Hematopoietic multipotent progenitor cell treated with erythropoietin and hydrocortisone succinate and interleukin-3 and kit ligand, for 17 days (in vitro differentiated cells): ENCODE measurements around the gene RASSF7.
A peak's percentile ranks its signal among the peaks of the same experiment; 100 is the strongest.
"Not testable (repeated sequence)": the region's sequence is repeated elsewhere in the genome, so short reads cannot be mapped to it uniquely, and the experiment has no call there.

Experiments
- DNase-seq: peaks from one replicate; pipeline ENCODE4 v3.0.0-alpha.2; 2015; ENCODE audit warnings: low spot score

Gene RASSF7, protein sequence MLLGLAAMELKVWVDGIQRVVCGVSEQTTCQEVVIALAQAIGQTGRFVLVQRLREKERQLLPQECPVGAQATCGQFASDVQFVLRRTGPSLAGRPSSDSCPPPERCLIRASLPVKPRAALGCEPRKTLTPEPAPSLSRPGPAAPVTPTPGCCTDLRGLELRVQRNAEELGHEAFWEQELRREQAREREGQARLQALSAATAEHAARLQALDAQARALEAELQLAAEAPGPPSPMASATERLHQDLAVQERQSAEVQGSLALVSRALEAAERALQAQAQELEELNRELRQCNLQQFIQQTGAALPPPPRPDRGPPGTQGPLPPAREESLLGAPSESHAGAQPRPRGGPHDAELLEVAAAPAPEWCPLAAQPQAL

DNA sequence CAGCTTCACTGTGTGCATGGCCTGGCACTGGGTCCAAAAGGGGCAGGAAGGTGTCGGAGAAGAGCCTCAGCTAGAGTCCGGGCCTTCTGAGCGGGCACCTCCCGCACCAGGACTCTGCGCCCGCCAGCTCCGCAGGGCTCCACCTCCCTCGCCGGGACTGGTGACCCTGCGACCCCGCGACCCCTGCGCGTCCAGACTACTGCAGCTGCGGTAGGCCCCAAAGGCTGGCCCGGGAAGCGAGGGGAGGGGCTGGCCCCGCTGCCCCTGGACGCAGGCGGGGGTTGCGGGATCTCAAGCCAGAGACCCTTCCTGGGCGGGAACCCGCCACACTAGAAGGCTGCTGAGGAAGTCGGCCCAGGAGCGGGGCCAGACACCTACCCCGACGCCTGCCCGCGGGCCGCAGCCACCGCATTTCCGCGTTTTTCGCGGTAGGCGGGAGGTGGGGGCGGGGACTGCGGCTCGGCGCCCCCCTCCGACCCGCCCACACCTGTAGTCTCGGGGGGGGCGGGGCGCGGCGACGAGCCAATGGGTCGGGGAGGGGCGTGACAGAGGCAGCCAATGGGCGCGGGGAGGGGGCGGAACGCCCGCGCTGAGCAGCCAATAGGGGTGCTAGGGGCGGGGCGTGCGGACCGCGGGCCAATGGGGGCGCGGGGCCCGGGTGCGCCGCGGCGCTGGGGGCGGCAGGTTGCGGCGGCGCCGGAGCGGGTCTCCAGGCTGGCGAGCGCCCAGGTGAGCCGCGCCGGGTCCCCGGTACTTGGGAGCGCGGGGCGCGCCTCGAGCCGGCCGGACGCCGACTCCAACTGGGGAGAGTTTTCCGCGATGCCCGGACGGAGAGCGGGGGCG, at the start of gene RASSF7, which contains the start of gene LMNTD2:
Gene RASSF7 (plus strand): TSS at position 666 of the 843 bp plus-strand sequence. CDS start 799 bp downstream, outside the sequence.
Gene LMNTD2 (minus strand): TSS at position 434 of the 843 bp plus-strand sequence. CDS start 22 bp downstream, at position 412.
- DNase-seq, result peak; percentile 88

DNA sequence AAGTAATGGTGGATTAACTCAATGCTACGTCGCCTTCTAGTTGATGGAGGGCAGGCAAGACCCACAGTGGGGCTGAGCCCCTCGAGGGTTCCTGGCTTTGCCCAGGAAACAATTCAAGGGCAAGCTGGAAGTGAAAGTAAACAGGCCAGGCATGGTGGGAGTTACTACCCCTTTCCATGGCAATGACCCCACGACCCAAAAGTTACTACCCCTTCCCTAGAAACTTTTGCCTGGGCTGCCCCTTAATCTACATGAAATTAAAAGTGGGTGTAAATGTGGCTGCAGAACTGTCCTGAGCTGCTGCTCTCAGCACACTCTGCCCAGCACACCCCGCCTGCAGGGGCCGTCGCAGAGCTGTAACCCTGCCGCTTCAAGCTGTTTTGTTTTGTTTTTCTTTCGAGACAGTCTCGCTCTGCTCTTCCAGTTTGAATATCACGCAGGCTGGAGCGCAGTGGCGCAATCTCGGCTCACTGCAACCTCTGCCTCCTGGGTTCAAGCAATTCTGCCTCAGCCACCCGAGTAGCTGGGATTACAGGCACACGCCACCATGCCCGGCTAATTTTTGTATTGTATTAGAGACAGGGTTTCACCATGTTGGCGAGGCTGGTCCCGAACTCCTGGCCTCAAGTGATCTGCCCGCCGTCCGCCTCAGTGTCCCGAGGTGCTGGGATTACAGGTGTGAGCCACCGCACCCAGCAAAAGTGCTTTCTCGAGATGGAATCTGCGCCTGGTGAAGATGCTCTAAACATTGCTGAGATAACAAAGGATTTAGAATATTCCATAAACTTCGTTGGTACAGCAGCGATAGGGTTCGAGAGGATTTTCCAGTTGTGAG, 47.8 kb upstream of the RASSF7 start:
- DNase-seq, result no peak

DNA sequence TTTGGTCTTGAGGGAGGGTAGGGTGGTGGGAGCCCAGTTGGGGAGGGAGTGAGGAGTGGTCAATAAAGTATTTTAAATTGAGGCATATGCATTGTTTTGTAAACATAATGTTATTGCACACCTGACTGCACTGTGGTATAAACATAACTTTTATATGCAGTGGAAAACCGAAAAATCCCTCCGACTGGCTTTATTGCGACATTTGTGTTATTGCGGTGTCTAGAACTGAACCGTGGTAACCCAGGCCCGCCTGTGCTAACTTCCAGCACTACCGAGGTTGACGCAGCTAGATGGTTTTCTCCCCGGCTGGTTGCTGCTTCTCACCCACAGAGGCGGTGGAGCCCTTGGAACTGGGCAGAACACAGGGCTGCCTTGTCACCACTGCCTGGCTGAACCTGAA, 46.2 kb upstream of the RASSF7 start:
- no peak for DNase-seq

DNA sequence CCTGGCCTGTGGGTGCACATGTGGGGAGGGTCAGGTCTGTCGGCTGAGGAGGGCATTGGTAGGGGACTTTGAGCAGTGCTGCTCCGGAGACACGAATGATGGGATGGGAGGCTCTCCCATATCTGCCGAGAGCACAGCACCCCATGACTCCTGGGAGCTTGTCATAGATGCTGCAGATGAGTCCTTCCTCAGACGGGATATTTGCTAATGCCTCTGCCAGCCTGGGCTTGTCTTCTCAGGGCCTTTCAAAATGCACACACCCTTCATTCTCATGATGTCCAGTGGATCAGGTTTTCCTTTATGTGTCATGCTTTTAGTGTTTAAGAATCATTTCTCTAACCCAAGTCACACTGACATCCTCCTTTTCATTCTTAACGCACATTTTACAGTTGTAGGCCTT, 45.6 kb upstream of the RASSF7 start:
- no peak for DNase-seq

DNA sequence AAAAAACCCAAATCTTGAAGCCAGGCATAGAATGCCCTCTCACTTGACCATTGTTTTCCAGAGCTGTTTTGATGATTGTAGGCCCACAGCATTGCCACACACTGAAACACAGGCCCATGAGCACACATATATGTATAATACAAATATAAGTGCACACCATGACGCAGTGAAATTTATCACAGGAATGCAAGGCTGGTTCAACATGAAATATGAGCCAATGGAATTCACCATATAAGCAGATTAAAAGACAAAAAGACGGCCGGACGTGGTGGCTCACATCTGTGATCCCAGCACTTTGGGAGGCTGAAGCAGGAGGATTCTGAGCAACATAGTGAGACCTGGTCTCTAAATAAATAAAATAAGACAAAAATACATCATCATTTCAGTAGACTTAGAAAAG, 44.4 kb upstream of the RASSF7 start:
- no peak for DNase-seq

DNA sequence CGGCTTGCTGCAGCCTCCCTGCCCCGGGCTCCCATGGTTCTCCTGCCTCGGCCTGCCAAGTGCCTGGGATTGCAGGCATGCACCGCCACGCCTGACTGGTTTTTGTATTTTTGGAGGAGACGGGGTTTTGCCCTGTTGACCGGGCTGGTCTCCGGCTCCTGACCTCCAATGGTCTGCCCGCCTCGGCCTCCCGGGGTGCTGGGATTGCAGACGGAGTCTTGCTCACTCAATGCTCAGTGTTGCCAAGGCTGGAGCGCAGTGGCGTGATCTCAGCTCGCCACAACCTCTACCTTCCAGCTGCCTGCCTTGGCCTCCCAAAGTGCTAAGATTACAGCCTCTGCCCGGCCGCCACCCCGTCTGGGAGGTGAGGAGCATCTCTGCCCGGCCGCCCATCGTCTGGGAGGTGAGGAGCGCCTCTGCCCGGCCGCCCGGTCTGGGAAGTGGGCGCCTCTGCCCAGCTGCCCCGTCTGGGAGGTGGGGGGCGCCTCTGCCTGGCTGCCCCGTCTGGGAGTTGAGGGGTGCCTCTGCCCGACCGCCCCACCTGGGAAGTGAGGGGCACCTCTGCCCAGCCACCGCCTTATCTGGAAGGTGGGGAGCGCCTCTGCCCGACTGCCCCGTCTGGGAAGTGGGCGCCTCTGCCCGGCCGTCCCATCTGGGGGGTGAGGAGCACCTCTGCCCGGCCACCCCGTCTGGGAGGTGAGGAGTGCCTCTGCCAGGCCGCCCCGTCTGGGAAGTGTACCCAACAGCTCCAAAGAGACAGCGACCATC, 43.7 kb upstream of the RASSF7 start:
- DNase-seq, result not testable (repeated sequence)

DNA sequence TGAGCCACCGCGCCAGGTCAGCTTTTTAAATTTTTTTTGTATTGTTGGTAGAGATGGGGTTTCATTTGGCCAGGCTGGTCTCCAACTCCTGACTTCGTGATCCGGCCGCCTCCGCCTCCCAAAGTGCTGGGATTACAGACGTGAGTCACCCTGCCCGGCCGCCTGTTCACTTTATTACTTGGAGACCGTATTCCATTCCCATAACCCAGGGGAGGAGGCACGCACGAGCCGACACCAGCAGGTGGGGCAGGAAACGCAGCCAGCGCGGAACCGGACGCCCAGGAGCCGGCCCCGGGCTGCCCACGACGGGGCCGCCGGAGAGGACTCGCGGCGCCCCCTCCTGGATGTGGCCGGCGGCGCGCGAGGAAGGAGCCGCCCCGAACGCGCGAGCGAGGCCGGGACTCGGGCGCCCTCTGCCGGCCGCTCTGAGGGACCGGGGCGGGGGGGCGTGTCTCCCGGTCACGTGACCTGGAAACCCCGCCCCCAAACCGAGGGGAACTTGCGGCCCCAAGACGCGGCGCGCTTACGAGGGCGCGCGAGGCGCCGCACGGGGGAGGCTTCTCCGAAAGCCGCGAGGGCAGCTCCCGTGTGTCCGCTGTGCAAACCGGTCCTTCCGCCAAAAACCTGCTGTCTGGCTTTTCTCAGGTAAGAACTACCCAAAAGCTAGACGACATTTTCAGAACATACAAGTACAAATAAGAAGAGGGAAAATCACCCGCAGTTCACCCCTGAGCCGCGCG, 42.1 kb upstream of the RASSF7 start:
- DNase-seq, result peak; percentile 92

DNA sequence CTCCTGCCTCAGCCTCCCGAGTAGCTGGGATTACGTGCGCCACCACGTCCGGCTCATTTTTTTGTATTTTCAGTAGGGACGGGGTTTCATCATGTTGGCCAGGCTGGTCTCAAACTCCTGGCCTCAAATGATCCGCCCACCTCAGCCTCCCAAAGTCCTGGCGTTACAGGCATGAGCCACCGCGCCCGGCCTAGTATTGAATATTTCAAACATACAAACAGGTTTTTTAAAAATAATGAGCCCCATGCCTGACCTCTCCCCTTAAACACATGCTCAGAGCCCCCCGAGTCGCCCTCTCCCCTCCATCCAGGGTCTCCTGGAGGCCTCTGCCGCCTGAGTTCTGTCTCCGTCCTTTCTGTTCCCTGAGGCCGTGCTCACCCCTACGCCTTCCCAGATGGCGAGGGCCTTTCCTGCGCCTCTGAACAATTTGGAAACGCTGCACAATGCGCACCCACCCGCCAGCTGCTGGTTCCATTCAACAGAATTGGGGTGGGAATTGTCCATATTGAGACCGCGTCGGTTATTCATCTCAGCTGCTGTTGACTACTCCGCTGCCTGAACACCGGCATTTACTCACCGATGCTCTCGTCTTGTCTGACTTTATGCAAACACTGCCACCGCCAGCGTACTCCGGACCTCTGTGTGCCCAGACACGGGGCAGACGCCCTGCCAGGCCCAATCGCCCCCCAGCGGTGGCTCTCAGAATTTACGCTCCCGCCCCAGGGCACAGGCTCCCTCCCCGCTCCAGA, 40.2 kb upstream of the RASSF7 start:
- DNase-seq, result no peak

DNA sequence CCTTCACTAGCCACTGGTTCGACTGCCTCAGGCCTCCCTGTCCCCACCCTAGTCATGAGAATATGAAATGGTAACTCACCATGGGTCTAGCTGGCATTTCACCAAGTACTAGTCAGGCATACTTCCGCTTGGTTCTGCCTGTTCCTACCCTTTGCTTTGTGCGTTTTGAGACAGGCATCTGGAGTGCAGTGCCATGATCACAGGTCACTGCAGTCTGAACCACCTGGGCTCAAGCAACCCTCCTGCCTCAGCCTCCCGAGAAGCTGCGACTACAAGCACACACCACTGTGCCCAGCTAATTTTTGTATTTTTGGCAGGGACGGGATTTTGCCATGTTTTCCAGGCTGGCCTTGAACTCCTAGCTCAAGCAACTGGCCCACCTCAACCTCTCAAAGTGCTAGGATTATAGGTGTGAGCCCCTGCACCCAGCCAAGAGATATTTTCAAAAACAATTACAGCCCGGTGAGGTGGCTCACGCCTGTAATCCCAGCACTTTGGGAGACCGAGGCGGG, 39.5 kb upstream of the RASSF7 start:
- no peak for DNase-seq

DNA sequence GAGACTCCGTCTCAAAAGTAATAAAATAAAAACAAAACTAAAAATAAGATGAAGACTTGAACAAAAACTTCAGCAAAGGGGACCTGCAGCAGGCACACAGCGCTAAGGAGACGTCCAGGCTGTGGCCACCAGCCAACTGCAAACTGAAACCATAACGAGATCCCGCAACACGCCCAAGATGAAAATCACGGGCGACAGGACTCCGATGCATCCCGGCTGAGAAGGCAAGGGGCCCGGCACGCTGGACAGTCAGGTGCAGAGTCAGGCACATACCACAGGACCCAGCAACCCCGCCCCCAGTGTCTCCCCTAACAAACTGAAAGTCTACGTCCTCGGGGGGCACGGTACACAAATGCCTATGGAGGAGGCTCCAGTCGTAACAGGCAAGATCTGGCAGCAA, 34.6 kb upstream of the RASSF7 start:
- no peak for DNase-seq

DNA sequence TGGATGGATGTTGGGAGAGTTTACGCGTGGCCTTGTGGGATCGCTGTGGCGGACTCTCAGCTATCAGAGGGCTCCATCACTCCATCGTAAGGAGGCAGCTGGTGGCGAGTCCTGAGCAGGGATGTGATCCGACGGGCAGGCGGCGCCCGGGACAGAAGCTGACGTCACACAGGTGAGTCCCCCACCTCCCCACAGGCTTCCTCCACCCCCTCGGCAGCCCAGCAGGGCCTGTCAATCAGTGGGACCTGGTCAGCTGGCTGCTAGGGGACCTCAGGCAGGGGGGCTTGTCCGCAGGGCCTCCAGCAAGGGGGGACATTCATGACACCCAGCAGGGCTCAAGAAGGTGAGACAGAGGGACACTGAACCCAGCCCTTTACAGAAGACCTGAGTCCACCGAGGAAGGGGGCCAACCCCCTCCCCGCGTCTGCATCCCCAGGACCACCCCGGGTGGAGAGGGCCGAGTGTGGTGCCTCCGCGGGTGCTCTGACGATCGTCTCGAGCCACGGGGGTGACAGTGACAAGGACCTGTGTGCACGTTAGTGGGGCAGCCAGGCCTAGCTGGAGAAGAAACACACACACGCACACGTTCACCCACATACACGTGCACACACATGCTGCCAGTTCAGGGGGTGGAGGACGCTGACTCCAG, 32.5 kb upstream of the RASSF7 start:
- DNase-seq, result no peak

DNA sequence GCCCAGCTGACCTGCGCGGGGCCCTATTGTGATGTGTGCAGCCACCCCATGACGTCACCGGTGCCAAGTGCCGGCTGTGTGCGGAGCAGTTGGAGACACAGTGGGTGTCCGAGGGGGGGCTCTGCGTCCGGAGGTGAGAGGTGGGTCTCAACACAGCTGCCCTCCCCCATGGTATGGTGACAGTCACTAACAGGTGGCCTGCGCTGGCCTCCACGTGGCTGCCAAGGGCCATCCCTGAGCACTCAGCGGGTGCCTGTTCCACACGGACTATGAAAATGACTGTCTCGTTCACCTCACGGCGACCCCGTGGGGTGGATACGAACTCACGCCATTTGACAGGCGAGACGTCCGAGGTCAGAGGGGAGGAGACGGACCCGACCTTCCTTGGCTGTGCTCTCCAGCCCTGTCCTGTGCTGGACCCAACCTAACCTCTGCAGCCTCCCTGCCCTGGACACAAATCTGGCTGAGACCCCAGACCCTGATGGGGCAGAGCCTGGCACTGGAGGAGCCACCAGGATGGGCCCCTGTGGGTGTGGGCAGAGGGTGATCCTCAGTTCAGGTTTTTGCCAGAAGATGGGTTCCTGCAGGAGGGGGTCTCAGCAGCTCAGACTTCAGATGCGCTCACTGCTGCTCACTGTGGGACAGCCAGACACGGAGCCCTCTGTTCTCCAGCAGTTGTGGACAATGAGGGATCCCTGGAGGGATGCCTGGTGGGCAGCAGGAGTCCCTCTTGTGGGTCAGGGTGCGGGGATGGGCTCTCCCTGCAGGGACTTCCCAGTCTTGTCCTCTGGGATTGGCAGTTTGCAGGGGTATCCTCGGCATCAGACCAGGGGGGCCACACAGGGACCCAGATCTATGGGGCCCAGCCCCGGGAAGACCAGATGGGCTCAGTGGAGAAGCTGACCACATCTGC, 31.7 kb upstream of the RASSF7 start:
- no peak for DNase-seq

DNA sequence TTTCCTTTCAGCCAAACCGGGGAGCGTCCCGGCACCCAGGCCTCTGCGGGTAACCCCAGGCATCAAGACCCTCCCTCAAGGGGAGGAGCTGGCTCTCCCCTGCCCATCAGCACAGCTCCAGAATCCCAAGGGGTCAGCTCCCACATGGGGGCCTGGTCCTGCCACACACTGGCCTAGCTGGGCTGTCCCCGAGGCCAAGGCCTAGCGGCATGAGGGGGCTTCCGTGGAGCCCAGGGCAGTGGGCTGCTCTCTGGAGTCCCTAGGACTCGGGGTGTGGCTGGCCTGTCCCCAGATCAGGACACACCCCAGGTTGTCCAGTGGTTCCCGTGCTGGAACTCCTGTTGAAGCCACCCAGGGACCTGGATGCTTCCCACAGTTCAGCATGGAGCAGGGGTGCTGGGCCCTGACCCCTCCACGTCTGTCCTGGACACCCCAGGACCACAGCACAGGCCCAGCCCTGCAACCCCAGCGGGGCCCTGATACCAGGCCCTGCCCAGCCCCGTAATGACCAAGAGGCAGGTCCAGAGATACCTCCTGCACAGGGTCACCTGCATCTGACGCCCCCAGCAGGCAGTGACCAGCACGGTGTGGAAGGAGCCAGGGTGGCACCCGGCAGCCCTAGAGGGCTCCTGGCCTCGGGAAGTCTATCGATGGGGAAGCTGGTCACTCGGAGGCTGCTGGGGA, 30.9 kb upstream of the RASSF7 start:
- no peak for DNase-seq

DNA sequence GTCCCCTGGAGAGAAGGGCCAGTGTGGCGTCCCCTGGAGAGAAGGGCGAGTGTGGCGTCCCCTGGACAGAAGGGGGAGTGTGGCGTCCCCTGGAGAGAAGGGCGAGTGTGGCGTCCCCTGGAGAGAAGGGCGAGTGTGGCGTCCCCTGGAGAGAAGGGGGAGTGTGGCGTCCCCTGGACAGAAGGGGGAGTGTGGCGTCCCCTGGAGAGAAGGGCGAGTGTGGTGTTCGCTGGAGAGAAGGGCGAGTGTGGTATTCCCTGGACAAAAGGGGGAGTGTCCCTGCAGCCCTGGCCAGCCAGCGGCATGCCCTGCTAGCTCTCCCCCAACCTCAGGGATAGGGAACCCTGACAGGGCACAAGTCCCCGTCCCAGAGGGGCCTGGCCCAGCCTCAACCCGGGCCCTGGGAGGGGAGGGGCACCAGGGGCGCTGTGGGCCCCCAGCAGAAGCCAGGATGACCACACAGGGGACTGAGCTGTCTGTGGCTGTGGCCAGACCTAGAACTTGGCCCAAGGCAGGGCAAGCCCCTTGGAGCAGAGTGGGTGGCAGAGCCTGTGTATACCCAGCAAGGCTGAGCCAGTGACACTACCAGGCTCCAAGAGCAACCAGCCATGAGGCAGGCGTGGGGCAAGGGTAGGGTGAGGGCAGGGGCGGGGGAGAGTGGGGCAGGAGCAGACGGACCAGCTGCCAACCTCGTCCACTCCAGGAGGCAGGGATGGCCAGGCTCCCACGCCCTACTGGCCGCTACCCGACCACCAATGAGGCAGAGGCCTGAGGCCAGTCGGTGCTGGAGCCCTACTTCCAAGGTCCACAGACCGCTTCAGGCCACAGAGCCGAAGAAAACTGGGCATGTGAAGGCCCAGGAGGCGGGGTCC, 29.6 kb upstream of the RASSF7 start:
- no peak for DNase-seq

DNA sequence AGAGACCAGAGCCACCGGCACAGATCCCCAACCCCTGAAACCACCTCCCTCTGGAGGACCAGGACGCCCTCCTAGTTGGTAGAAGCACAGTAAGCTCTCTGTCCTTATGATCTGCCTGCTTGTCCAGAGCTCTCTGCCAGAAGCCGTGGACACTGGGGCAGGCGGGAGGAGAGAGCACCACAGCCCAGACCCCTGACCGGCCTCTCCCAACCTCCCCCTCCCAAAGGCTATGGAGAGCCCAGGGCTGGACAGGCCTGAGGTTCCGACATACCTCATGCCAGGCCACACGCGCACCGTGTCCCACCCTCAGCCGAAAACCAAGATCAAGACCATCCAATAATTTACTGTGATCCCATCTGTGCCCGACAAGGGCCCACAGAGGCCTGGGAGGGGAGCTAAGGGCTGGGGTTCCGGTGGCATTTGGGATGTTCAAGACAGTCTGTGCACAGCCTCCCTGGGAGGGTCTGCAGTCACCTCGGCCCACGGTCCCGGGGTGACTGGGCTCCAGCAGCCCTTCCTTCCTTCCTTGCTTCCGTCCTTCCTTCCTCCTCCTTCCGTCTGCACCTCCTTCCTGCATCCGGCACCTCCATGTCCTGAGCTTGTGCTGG, 28.7 kb upstream of the RASSF7 start:
- DNase-seq, result no peak

DNA sequence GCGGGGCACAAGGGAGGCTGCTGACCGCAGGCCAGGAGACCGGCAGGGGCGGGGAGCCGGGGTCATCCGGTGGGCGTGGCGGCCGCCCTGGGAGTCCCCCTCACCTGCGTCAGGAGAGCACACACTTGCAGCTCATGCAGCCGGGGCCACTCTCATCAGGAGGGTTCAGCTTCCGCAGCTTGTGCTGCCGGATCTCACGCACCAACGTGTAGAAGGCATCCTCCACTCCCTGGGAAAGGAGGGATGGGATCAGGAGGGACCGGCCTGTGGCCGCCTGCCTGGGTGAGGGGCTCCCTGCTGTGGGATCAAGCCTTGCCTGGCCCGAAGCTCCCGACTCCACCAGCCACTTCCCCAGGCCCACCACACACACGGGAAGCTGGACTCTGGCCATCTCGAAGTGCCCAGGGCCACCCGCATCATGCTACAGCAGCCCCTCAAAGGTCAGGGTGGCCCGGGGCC, 28.2 kb upstream of the RASSF7 start:
- no peak for DNase-seq
